HPDE6-E6E7 (cell line): Measurements from ENCODE around the gene B3GNT3.
A peak's percentile ranks its signal among the peaks of the same experiment; 100 is the strongest.

Experiments used
- DNase-seq: peaks from one replicate; pipeline ENCODE4 v3.0.0; 2011; ENCODE audit warnings: missing footprints; ENCODE audit errors: extremely low spot score

Gene B3GNT3

DNA sequence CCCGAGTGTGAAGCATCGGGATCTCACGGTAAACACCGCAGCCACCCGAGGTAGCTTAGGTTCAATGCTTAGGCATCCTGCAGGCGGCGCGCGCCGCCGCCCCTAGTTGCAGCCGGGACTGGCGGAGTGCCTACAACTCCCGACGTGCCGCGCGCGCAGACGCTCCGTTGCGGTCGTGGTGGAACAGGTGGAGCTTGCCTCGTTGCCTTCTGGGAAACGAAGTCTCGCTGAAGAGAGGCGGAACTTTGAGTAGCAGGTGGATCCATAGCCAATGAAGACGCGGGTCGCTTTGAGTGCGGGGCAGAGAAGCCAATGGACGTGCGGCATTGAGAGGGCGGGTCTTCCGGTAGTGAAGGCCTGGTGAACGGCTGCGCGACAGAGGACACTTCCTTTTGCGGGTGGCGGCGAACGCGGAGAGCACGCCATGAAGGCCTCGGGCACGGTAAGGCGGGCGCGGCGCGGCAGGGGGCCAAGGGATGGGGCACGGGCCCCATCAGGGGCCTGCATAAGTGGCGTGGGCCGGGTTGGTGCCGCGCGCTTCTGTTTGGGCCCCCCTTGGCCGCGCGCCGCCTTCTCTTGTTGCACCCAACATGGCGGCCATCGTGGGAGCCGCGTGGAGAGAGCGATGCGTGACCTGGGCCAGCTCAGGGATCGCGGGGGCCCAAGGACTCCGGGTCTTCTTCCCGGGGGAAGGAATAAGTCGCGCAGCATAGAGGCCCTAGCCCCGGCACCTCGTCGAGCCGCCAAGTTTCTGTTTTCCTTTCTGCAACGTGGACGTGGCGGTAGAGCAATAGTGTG, 64.8 kb downstream of the B3GNT3 start, which contains the start of gene RPL18A:
Gene RPL18A (plus strand): TSS at position 378 of the 798 bp plus-strand sequence. CDS start 47 bp downstream, at position 425.
- DNase-seq: peak; percentile 99

GRCh38 chr19:17860331-17860992, 65.5 kb downstream of the B3GNT3 start:
- no peak for DNase-seq

GRCh38 chr19:17860993-17861360, 66.0 kb downstream of the B3GNT3 start:
- no peak for DNase-seq

GRCh38 chr19:17861542-17862402, 66.8 kb downstream of the B3GNT3 start:
- no peak for DNase-seq

GRCh38 chr19:17862711-17863519, 68.0 kb downstream of the B3GNT3 start:
- no peak for DNase-seq
